Esophagus mucosa (tissue), 1 donor: ENCODE data around the gene CENPO. TPM values are rescaled to one million over a fixed set of nuclear protein-coding genes. Genes with fewer than 3 reads are reported as not detected.
A peak's percentile ranks its signal among the peaks of the same experiment; 100 is the strongest.

Experiments used
- ATAC-seq: fragments of 200-7000 bp; cut with Tn5 transposase; one replicate; pipeline ENCODE4 v1.9.1; 2020
- total RNA-seq: library from RNA; stranded (reverse); gene quantifications from one replicate; pipeline ENCODE4 v1.2.4, GENCODE V29; 2023
- donor health status: DM: yes; HTN: yes; CAD: no.

CENPO gene
- total RNA-seq, 1 donor from 2014 or later: 8.7 TPM

DNA sequence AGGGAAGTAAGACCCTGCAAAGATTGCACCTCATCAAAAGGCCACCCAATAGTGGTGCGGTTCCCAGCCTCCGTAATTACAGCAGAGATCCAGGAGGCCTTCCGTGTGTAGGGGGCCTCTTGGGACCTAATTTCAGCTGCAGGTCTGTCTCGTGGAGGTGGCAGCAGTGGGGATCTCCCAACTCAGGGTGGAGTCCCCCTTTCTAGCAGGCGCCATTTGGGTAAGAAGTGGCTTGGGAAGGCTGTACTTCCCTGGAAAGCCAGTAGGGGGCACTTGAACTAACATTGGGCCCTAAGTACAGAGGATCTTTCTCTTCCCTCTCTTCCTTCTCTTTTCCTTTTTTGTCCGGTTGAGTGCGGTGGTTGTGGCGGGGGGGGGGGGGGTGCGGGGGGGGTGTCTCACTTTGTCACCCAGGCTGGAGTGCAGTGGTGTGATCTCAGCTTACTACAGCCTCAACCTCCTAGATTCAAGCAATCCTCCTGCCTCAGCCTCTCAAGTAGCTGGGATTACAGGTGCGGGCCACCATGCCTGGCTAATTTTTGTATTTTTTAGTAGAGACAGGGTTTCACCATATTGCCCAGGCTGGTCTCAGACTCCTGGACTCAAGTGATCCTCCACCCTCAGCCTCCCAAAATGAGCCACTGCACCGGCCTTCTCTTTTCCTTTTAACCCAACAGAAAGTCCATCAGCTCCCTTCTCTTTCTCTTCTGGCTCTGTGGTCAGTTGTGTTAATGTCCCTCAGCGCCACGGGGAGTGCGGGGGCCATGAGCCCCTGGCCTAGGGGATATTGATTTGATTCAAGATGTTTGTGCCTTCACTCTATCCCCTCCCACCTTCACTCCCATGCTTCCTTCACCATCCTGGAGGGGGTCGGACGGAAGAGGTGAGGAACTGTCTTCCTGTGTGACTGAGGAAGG is 32.0 kb downstream of the CENPO start:
- ATAC-seq: no peak

DNA sequence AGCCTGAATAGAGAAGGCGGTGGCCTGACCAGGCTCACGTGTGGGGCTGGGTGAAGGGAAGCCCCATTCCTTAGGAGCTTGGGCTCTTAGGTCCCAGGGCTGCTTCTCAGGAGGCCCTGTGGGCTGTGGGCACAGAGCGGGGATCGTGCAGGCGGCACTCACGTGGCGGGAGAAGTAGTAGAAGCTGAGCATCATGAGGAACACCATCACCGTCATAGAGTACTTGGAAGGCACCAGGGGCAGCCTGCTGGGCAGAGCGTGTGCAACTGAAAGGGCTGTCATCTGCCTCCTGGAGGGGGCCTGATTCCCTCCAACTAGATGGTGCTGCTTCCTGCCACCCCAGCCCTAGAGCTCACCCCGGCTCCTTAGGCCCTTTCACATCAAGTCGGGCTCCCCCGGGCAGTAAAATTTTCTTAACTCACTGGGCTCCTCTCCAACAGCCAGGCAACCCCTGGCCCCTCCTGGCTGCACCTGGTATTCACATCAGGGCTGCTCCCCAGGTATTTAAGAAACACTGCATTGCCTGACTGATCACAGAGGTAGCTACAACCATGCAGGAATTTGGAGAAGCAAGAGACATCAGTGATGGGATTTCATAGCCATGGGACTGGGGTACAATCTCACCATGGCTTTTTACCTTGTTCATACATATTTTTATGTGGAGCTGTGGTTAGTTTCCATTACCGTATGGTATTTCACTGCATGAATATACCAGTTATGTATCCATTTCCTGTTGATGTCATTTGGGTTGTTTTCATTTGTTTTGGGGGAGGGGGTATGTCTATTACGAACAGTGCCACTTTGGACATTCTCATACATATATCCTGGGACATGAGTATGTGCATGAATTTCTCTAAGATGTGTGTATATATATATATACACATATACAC is 32.9 kb downstream of the CENPO start:
- ATAC-seq: no peak

DNA sequence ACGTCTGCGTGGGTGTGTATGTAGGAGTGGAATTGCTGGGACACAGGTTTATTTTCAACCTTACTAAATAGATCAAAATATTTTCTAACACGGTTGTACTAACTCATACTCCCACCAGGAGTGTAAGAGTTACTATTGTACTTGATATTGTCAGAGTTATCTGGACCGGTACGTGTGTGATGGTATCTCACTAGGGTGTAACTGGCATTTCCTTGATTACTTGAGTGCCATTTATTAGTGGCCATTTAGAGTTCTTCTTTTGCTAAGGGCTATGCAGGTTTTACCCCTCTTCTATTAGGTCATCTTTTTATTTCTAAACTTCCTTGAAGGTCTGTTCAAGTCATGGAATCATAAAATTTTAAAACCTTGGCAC is 33.5 kb downstream of the CENPO start:
- no peak for ATAC-seq

DNA sequence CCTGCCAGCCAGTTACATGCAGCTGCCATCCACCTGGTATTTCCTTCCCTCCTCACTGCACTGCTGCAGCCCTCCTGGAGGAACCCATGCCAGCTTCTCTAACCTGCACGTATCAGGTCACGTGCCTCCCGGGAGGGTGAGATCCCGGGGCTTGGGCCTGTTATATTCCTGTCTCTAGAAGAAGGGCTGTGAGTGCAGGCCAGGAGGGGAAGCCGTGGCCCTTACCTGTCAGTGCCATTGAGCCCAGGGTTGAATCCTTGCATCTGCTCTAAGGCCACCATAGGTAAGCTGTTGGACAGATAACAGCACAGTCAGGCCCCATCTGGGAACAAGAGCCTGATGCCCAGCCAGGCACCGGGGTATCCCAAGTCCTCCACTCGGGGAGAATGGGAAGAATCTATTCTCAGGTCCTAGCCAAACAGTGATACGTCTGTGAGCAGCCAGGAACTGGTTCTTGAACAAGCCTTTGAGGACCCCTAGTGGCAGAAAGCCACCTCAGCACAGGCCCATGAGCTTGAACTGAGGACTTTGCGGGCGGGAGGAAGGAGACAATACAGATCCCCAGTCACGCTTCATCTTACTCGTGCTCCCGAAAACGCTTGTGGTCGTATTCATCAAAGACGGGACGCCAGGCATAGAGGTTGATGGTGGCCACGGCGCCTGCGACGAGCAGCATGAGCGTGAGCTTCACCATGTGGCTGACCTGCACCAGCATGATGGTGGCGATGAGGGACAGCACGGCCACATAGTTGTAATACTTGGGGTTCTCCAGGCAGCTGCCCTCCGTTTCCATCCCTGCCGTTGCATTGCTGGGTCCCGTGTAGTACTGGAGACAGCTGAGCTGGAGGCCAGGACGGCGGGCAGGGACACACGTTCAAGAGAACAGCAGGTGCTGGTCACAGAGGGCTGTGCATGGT is 34.4 kb downstream of the CENPO start:
- ATAC-seq: peak; percentile 84

DNA sequence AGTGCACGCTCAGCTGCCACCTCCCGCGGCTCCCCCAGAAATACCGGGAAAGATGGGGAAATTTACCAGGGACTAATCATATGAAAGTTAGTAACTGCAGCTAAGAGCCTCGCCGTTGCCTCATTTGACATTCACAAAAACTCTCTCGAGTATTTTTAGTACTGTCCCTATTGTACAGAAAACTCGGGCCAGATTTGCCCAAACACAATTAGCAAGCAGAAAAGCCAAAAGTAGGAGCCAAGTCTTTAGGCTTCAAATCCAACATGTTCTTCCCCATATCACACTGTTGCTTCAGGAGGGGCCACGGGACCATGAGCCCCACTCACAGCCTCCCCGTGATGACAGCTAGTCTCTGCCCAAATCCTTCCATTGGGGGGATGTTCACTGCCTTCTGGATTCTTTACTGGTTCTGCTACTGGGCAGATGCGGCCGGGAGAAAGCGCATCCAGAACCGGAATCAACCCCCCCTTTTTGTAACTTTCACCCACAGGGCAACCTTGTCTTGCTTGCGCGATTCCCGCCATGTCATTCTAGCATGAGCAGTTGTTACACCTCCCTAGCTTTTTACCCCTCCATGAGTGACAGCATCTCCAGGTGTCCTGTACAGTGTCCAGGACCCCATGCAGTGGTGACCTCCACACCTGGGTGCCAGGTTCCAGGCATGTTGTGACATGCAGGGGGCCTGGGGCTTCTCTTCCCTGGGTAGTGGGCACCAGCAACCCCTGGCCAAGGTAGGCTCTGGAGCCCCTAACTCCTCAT is 35.2 kb downstream of the CENPO start:
- no peak for ATAC-seq

DNA sequence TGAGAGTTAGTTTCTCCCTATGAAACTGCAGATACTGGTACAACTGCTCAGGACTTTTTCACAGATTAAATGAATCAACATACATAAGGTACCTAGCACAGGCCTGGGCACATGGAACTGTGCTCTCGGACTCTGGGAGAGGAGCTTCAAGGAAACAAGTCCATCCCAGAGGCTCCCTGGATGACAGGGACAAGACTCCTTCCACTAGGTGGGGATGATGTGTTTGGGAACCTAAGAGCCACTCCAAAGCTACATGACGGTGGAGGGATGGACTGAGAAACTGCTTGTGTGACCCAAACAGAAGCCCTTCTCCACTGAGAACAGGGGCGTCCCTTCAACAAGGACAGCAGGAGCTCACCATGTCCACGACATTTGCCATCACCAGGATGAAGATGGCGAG is 37.1 kb downstream of the CENPO start:
- ATAC-seq: no peak

DNA sequence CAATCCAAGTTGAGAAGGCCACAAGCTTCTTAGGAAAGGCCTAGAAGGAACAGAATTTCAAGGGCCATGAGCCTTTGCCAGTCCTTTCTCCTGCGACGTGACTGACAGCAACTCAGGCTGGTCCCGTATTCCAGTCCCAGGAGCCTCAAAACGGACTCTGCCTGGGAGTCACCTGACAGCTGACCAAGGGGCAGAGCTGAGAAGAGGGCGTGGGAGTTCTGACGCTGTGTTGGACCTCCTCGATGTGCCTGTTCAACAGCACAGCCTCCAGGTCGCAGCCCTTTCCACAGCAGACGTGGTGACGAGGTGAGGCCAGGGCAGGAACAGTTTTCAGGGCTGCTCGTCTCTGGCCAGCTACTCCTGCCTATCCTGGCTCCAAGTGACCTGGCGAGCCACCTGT is 37.6 kb downstream of the CENPO start:
- no peak for ATAC-seq

DNA sequence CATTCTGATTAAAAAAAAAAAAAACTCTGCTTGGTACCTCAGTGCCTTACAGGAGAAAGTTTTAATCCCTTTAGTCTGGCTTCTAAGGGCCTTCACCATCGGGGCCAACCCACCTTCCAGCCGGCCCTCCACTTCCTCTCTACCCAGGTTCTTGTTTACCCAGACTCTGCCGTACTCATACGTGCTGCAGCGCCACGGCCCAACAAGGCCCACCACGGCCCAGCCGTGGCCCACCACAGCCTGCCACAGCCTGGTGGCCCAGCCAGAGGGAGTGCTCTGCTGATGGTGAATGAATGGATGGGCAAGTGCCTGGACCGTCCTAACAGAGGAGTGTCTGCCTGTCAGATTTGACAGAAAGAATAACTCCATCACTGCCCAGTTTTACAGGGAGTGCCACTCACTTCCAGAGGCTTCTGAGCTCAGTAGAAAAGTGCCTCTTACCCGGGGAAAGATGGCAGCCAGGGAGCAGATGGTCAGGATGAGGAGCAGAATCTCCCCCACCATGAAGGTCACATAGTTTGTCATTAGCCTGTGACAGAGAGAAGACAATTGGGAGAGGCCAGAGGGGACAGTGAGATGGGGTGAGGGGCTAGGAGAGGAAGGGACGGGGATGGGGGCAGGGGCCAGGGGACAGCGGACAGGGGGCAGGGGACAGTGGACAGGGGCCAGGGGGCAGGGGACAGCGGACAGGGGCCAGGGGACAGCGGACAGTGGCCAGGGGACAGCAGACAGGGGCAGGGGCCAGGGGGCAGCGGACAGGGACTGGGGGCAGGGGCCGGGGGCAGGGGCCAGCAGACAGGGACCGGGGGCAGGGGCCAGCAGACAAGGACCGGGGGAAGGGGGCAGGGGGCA is 38.2 kb downstream of the CENPO start:
- no peak for ATAC-seq

DNA sequence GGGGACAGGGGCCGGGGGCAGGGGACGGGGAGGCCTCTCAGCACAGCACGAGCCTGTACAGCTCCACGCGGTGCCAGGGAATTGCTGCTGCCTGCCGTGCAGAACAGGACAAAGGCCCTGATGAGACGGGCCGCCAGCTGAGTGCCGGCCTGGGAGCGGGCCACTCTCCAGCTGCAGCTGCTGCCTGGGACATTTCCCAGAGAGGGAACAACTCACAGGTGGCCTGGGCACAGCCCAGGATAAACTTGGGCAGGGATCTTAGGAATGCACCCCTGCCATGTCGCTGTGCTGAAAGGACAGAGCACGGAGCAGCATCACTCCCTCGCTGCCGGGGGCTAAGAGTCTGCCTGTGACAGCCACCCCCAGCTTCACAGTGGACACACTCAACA is 38.8 kb downstream of the CENPO start:
- no peak for ATAC-seq

DNA sequence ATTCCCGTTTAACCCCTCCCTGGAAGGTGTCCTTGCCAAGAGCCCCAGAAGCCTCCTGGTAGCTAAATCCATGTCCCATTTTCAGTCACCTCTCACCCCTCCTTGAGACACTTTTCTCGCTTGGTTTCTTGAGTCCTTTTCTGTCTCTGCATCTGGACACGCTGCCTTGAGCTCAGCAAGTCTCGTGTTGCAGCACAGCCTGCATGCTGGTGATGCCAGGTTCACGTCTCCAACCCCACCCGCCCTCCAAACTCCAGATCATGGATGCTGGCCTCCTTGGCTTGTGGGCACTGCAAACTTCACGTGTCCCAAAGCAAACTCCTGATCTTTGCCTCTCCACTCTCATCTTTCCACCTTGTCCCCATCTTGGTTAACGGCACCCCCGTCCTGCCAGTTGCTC is 39.3 kb downstream of the CENPO start:
- ATAC-seq: no peak

DNA sequence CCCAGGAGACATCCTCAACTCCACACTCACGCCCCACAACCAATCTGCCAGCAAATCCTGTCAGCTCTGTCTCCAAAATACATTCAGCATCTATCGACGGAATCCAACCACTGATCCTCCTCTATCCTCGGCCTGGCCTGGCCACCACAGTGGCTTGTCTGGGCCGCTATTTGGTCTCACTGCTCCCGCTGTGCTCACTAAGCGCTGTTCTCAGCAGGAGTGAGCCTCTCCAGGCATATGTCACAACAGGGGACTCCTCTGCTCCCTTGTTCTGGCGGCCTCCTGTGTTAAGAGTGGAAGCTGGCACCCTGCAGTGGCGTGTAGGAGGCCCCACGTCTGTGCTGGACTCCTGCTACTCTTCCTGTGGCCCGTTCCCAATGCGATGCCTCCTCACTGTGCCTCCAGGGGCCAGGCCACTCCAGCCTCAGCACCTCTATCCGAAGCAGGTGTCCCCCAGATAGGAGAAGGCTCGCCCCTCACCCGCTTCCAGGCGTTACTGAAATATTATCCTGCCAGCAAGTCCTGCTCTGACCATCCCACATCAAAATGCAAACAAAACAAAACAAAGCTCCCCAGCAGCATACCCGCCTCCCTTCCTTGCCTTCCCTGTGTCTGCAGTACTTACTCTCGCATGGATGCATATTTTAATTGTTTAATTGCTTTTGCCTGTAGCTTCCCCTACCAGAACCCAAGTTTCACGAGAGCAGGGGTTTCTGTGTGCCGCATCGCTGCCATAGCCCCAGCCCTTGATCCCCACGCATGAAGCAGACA is 39.9 kb downstream of the CENPO start:
- ATAC-seq: no peak

DNA sequence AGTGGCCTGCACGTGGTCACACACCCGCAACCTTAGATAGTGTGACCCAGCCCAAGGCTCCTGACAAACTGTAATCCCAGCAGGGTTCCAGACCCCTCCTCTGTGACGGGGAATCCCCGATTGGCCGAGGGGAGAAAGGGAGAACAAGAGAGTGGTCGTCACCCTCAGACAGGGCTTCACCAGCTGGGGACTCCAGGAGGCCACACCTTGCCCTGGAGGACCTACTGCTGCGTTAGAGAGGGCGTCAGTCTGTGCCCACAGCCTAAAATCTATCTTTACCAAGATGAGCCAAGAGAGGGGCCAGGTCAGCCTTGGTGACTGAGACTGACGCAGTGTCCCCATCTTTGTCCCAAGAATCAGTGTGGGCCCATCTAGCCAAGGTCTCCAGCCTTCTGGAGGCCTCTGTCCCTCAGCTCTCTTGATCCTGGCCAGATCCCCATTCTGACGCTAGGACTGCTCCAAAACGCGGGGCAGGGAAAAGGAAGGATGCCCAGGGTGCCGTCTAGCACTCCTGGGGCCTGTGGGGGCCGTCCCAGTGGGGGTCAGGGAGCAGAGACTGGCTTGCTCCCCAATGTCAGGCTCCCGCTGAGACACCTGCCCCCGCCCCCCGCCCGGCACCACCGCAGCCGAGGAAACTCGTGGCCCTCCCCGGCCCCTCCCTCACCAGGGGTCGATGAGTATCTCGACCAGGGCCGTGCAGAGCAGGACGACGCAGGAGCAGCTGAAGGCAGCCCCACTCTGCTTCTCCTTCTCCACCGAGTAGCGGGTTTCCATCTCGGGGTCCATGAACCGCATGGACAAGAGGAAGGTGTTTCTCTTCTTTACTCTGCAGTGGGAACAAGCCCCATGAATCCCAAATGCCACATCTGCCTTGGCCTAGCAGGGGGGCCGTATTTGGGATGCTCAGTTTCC is 40.9 kb downstream of the CENPO start:
- ATAC-seq: no peak

DNA sequence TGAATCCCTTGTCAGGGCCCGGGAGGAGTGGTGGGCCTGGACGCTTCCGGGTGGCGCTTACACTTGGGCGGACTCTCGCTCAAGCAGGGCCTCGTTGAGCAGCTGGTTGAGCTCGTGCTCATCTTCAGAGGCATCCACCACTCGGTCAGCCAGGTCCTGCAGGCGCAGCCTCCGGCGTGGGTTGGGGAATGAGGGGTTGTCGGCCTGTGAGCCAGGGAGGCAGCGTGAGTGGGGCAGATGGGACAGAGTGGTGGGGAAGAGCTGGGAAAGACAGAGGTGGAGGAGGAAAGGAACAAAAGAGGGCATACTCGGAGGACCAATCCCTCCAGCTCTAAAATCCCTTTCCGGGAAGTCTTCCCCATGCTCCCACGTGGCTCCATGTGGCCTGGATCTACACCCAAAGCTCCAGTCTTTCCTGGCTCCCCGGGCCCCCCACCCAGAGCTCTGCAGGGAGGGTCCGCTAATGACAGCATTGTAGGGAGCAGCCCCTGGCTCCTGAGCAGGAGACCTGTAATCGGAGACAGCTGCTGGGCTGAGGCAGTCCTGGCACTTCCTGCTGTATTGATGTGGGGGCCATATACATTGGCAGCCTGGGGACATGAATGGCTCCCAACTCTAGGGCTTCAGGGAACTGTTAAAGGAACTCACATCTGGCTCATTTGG is 41.6 kb downstream of the CENPO start:
- no peak for ATAC-seq

DNA sequence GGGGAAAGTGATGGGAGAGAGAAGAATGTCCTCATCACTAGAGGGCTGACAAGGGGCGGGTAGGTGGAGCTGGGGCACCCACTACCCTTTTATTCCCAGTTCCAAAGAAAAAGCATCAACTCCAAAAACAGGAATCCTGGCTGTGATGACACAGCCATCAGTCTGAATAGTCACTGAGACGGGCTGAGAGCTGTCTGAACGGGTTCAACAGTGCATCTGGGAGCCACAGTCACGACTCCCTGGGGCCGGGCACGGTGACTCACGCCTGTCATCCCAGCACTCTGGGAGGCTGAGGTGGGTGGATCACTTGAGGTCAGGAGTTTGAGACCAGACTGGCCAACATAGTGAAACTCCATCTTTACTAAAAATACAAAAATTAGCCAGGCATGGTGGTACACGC is 42.2 kb downstream of the CENPO start:
- peak; percentile 81 for ATAC-seq

DNA sequence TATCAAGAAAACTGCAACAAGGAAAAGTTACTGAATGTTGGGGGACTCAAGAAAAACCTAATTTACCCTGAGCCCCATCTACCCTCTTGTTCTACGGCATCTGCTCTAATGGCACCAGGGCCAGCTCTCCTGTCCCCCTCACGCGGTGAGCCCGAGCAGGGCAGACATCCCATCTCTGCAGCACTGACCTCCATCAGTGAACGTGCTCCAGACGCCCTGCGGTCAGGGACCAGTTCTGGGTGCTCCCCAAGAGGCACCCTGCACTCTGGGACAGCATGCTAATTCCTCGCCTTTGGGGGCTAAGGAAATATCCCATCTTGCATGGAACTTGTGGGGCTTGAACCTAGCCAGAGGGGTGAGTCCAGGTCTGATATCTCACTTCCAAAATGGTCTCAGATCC is 43.0 kb downstream of the CENPO start:
- no peak for ATAC-seq

DNA sequence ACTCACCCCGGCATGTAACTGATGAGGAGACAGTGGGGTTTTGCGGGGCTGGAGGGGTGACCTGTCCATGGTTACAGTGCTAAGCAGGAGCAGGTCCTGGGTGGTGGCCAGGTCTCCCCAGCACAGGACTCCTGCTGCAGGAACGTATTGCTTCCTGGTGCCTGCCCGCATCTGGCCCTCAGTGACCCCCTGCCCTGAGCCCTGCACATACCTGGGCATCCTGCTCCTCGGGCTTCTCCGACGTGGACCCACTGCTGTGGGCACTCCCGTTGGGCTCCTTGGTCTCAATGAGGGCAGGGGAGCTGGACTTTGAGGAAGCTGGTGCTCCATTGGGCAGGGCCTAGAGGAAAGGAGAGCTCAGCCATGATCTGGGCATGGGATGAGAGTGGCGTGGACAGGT is 43.5 kb downstream of the CENPO start:
- no peak for ATAC-seq

DNA sequence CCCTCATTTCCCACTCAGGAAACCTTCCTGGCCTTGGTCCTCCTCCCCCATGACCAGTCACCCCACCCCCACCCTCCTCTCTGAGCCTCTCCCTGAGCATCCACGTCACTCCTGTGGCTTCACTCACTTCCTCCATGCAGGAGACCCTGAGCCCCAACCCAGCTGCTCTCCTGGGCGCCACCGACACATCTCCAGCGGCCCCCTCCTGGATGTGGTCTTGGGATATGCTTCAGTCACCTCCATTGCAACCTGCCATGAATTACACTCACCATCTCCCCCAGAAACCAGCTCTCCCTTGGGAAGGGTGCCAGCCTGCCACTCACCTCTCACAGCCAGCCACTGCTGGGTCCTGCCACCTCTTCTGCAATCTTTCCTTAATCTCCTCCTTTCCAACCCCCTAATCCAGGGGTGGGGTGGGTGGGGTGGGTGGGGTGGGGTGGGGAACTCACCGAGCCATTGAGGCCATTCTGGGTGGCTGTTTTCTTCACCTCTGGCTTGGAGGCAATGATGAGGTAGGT is 44.8 kb downstream of the CENPO start:
- no peak for ATAC-seq

DNA sequence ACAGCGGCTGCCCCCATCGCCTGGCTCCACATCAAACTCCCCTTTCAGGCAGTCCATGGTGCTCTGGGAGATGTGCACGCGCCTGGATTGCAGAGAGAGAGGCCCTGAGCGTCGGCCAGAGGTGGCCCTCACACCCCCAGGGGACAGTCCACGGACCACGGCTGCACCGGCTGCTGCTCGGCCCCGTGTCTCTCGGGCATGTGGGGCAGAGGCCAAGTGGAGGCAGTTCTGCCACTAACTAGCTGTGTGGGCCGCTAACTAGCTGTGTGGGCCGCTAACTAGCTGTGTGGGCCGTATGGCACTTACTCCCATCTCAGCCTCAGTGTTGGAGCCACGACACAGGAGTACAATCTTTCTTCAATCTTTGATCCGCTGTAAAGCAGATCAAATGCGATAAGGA is 45.3 kb downstream of the CENPO start:
- ATAC-seq: no peak
